Measurements from ENCODE around the gene UBTFL1. TPM values are rescaled to one million over a fixed set of nuclear protein-coding genes. Genes with fewer than 3 reads are reported as not detected.

Gene UBTFL1
- not detected in 5 replicates for total RNA-seq (2022; extraction: Qiagen RNA extraction; ENCODE audit: low read depth)

DNA sequence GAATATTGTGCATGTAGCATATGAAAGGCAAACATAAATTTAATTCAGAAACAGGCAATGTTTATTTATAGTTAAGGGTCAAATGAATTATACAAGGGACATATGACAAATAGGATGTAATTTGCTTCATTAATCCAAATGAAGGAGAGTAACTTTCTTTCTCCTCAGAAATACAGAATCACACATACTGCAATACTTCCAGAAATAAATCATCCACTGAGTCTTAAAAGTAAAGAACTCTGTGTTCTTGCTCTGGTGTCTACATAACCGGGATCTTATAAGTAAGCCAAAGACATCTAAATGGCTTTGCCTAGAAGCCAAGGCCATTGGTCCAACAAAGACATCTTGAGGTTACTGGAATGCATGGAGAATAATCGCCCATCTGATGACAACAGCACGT is at the start of gene UBTFL1:
Gene UBTFL1, plus strand, starts transcription at position 301 of the 400 bp plus-strand sequence. Its CDS starts 0 bp downstream, at position 301.

DNA sequence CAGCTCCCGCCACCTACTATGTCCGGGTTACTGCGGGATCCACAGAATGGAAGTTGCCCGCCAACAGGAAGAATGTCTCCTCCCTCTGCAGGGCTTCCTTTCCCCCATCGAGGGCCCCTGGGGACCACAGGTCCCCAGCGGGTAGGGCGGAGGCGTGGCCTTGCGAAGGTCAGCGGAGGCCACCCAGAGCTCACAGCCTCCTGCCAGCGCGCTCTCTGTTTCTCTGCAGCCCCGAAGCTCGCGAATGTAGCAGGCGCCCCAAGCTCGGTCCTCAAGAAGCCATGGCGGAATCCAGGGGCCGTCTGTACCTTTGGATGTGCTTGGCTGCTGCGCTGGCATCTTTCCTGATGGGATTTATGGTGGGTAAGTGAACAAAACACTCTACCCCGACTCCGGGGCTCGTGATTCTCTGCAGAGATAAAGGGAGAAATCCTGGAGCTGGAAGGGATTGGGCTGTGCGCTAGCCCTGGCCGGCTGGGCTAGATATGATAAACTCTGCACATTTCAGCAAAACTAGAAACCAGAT is 48.8 kb downstream of the UBTFL1 start, which contains the start of gene NAALAD2:
Gene NAALAD2, plus strand, starts transcription at position 186 of the 526 bp plus-strand sequence. Its CDS starts 96 bp downstream, at position 282.

Other genes starting within 250 kb of the UBTFL1 start
- gene TRIM64B, start 207.5 kb upstream of the UBTFL1 start, total RNA-seq (2022; extraction: Qiagen RNA extraction; ENCODE audit: low read depth) = not detected in 5 replicates
- not detected in 5 replicates for gene TRIM49D1, start 163.7 kb upstream of the UBTFL1 start, total RNA-seq (2022; extraction: Qiagen RNA extraction; ENCODE audit: low read depth)
- gene TRIM49D2, start 161.9 kb upstream of the UBTFL1 start, total RNA-seq (2022; extraction: Qiagen RNA extraction; ENCODE audit: low read depth) = not detected in 5 replicates
- gene TRIM64, start 119.9 kb upstream of the UBTFL1 start, total RNA-seq (2022; extraction: Qiagen RNA extraction; ENCODE audit: low read depth) = not detected in 5 replicates
- gene TRIM49C, start 54.8 kb upstream of the UBTFL1 start, total RNA-seq (2022; extraction: Qiagen RNA extraction; ENCODE audit: low read depth) = not detected in 5 replicates
- gene NAALAD2, start 48.7 kb downstream of the UBTFL1 start, total RNA-seq (2022; extraction: Qiagen RNA extraction; ENCODE audit: low read depth) = not detected in 5 replicates
- gene CHORDC1, start 137.1 kb downstream of the UBTFL1 start, total RNA-seq (2022; extraction: Qiagen RNA extraction; ENCODE audit: low read depth) = 97.1 to 131 TPM (median 109 TPM) in 5 replicates